ENCODE measurements around the gene SLC37A1.

The SLC37A1 gene

GRCh38 chr21:42547001-42547905, 33.6 kb downstream of the SLC37A1 start:
- DNase-seq: no peak
- Histone ChIP-seq H3K4me1 (ENCODE audit: control insufficient read depth, insufficient read depth, low read length, poor library complexity, severe bottlenecking) (no peaks in the 10 kb centered on the region), H3K4me3 (ENCODE audit: insufficient read depth, low read depth, low read length, poor library complexity, severe bottlenecking) (no peak overlapping the region), H3K9me3 (ENCODE audit: control insufficient read depth, low read length) (no peaks in the 10 kb centered on the region), H3K36me3 (ENCODE audit: control insufficient read depth, insufficient read depth, low read length) (peaks cover 30% of the 10 kb centered on the region), H3K27ac (ENCODE audit: insufficient read depth, low read length, poor library complexity, severe bottlenecking) (no peak overlapping the region), H3K27me3 (replicated peaks; ENCODE audit: control insufficient read depth, insufficient read depth, low read length, poor library complexity, severe bottlenecking) (no peaks in the 10 kb centered on the region)

DNA sequence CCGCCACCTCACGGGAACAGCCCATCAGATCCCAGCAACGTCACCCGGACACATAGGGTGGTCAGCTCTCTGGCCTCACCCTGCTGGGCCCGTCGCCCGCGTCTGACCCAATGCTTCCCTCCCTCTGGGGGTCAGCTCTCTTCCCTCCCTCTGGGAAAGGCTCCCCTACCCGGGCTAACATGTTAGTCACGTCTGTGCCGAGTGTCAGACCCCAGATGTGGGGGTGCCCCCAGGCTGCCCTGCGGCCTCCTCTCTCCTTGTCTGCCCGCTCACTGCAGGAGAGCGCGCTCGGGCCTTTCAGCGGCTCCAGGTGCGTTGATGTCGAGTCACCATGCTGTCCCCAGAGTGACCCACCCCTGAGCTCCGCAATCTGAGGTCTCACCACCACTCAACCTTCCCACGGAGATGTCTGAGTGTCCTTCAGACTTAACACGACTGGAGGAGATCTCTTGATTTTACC, 34.3 kb downstream of the SLC37A1 start:
- H3K4me3 ChIP-seq (ENCODE audit: insufficient read depth, low read depth, low read length, poor library complexity, severe bottlenecking): no peak overlapping the region
- peaks cover 30% of the 10 kb centered on the region for H3K36me3 ChIP-seq (ENCODE audit: control insufficient read depth, insufficient read depth, low read length)

GRCh38 chr21:42548687-42549406, 35.2 kb downstream of the SLC37A1 start:
- H3K27ac ChIP-seq (ENCODE audit: insufficient read depth, low read length, poor library complexity, severe bottlenecking): no peak overlapping the region
- no peaks in the 10 kb centered on the region for H3K9me3 ChIP-seq (ENCODE audit: control insufficient read depth, low read length)
- no peak for DNase-seq
- peaks cover 25% of the 10 kb centered on the region for H3K36me3 ChIP-seq (ENCODE audit: control insufficient read depth, insufficient read depth, low read length)
- no peak overlapping the region for H3K4me3 ChIP-seq (ENCODE audit: insufficient read depth, low read depth, low read length, poor library complexity, severe bottlenecking)
- no peaks in the 10 kb centered on the region for H3K27me3 ChIP-seq (replicated peaks; ENCODE audit: control insufficient read depth, insufficient read depth, low read length, poor library complexity, severe bottlenecking)
- no peaks in the 10 kb centered on the region for H3K4me1 ChIP-seq (ENCODE audit: control insufficient read depth, insufficient read depth, low read length, poor library complexity, severe bottlenecking)

More for the DNA sequence above, 34.3 kb downstream of the SLC37A1 start:
- no peak overlapping the region for H3K27ac ChIP-seq (ENCODE audit: insufficient read depth, low read length, poor library complexity, severe bottlenecking)
- no peaks in the 10 kb centered on the region for H3K9me3 ChIP-seq (ENCODE audit: control insufficient read depth, low read length)
- H3K4me1 ChIP-seq (ENCODE audit: control insufficient read depth, insufficient read depth, low read length, poor library complexity, severe bottlenecking): no peaks in the 10 kb centered on the region
- no peaks in the 10 kb centered on the region for H3K27me3 ChIP-seq (replicated peaks; ENCODE audit: control insufficient read depth, insufficient read depth, low read length, poor library complexity, severe bottlenecking)
- DNase-seq: no peak

DNA sequence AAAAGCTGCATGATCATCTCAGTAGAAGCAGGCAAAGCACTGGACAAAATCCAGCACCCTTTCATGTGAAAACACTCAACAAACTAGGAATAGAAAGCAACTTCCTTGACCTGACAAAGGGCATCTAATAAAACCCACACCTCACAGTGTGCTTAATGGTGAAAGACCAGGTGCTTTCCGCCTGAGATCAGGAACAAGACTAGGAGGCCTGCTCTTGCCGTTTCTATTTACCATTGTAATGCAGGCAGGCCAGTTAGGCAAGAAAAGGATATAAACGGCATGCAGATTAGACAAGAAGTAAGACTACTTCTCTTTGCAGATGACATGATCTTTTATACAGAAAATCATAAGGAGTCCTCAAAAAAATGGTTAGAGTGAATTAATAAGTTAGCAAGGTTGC, 37.2 kb downstream of the SLC37A1 start:
- Histone ChIP-seq H3K9me3 (ENCODE audit: control insufficient read depth, low read length) (no peaks in the 10 kb centered on the region), H3K36me3 (ENCODE audit: control insufficient read depth, insufficient read depth, low read length) (peaks cover 31% of the 10 kb centered on the region), H3K4me1 (ENCODE audit: control insufficient read depth, insufficient read depth, low read length, poor library complexity, severe bottlenecking) (no peaks in the 10 kb centered on the region), H3K27me3 (replicated peaks; ENCODE audit: control insufficient read depth, insufficient read depth, low read length, poor library complexity, severe bottlenecking) (no peaks in the 10 kb centered on the region), H3K4me3 (ENCODE audit: insufficient read depth, low read depth, low read length, poor library complexity, severe bottlenecking) (no peak overlapping the region), H3K27ac (ENCODE audit: insufficient read depth, low read length, poor library complexity, severe bottlenecking) (no peak overlapping the region)
- no peak for DNase-seq

- Histone ChIP-seq H3K4me3 (ENCODE audit: insufficient read depth, low read depth, low read length, poor library complexity, severe bottlenecking) (no peak overlapping the region), H3K9me3 (ENCODE audit: control insufficient read depth, low read length) (no peaks in the 10 kb centered on the region), H3K4me1 (ENCODE audit: control insufficient read depth, insufficient read depth, low read length, poor library complexity, severe bottlenecking) (no peaks in the 10 kb centered on the region), H3K27me3 (replicated peaks; ENCODE audit: control insufficient read depth, insufficient read depth, low read length, poor library complexity, severe bottlenecking) (no peaks in the 10 kb centered on the region), H3K27ac (ENCODE audit: insufficient read depth, low read length, poor library complexity, severe bottlenecking) (no peak overlapping the region), H3K36me3 (ENCODE audit: control insufficient read depth, insufficient read depth, low read length) (peaks cover 27% of the 10 kb centered on the region)
- DNase-seq: no peak
Measured at GRCh38 chr21:42552407-42553336, 39.0 kb downstream of the SLC37A1 start.

- Histone ChIP-seq H3K4me3 (ENCODE audit: insufficient read depth, low read depth, low read length, poor library complexity, severe bottlenecking) (no peak overlapping the region), H3K4me1 (ENCODE audit: control insufficient read depth, insufficient read depth, low read length, poor library complexity, severe bottlenecking) (no peaks in the 10 kb centered on the region), H3K36me3 (ENCODE audit: control insufficient read depth, insufficient read depth, low read length) (peaks cover 28% of the 10 kb centered on the region), H3K27me3 (replicated peaks; ENCODE audit: control insufficient read depth, insufficient read depth, low read length, poor library complexity, severe bottlenecking) (no peaks in the 10 kb centered on the region), H3K9me3 (ENCODE audit: control insufficient read depth, low read length) (no peaks in the 10 kb centered on the region), H3K27ac (ENCODE audit: insufficient read depth, low read length, poor library complexity, severe bottlenecking) (no peak overlapping the region)
- no peak for DNase-seq
Measured at GRCh38 chr21:42553435-42553834, 39.8 kb downstream of the SLC37A1 start.

DNA sequence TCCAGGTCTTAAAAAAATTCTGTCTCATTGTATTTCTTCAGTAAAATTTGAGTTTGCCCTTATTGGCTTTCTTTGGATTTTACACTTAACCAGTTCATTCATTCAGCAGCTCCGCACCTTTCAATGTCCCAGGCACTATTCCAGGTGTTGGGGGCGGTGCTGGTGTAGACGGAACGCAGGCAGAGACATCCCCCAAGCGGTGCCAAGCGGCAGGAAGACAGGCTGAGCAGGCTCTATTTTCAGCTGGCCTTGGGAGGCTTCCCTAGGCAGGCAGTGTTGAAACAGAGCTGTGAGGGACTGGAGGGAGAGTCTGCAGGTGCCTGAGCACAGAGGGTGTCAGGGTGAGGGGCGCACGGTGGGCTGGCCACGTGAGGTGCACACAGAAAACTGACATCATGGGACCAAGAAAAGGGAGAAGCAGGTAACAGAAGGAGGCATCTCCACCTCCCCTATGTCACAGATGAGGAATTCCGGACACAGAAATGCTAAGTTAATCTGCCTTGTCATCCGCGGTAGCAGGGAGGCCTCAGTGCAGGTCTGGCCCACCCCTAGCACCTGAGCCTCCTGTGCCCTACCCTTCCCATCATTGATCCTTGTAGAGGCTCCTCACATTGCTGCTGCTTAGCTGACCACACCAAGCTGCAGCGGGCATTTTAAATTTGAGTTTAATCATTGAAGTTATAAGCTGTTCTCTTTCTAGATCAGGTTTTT, 40.8 kb downstream of the SLC37A1 start:
- no peak overlapping the region for H3K27ac ChIP-seq (ENCODE audit: insufficient read depth, low read length, poor library complexity, severe bottlenecking)
- no peaks in the 10 kb centered on the region for H3K9me3 ChIP-seq (ENCODE audit: control insufficient read depth, low read length)
- no peaks in the 10 kb centered on the region for H3K27me3 ChIP-seq (replicated peaks; ENCODE audit: control insufficient read depth, insufficient read depth, low read length, poor library complexity, severe bottlenecking)
- H3K36me3 ChIP-seq (ENCODE audit: control insufficient read depth, insufficient read depth, low read length): peaks cover 30% of the 10 kb centered on the region
- no peaks in the 10 kb centered on the region for H3K4me1 ChIP-seq (ENCODE audit: control insufficient read depth, insufficient read depth, low read length, poor library complexity, severe bottlenecking)
- DNase-seq: no peak
- H3K4me3 ChIP-seq (ENCODE audit: insufficient read depth, low read depth, low read length, poor library complexity, severe bottlenecking): no peak overlapping the region

GRCh38 chr21:42555756-42556438, 42.2 kb downstream of the SLC37A1 start:
- Histone ChIP-seq H3K27ac (ENCODE audit: insufficient read depth, low read length, poor library complexity, severe bottlenecking) (no peak overlapping the region), H3K4me3 (ENCODE audit: insufficient read depth, low read depth, low read length, poor library complexity, severe bottlenecking) (no peak overlapping the region), H3K9me3 (ENCODE audit: control insufficient read depth, low read length) (no peaks in the 10 kb centered on the region), H3K27me3 (replicated peaks; ENCODE audit: control insufficient read depth, insufficient read depth, low read length, poor library complexity, severe bottlenecking) (no peaks in the 10 kb centered on the region), H3K36me3 (ENCODE audit: control insufficient read depth, insufficient read depth, low read length) (peaks cover 33% of the 10 kb centered on the region), H3K4me1 (ENCODE audit: control insufficient read depth, insufficient read depth, low read length, poor library complexity, severe bottlenecking) (no peaks in the 10 kb centered on the region)
- no peak for DNase-seq

- Histone ChIP-seq H3K4me3 (ENCODE audit: insufficient read depth, low read depth, low read length, poor library complexity, severe bottlenecking) (no peak overlapping the region), H3K9me3 (ENCODE audit: control insufficient read depth, low read length) (no peaks in the 10 kb centered on the region), H3K36me3 (ENCODE audit: control insufficient read depth, insufficient read depth, low read length) (peaks cover 39% of the 10 kb centered on the region), H3K4me1 (ENCODE audit: control insufficient read depth, insufficient read depth, low read length, poor library complexity, severe bottlenecking) (no peaks in the 10 kb centered on the region), H3K27me3 (replicated peaks; ENCODE audit: control insufficient read depth, insufficient read depth, low read length, poor library complexity, severe bottlenecking) (no peaks in the 10 kb centered on the region), H3K27ac (ENCODE audit: insufficient read depth, low read length, poor library complexity, severe bottlenecking) (no peak overlapping the region)
- DNase-seq: no peak
Measured at GRCh38 chr21:42556476-42556875, 42.8 kb downstream of the SLC37A1 start.
